GM23338 (cell line): ENCODE data around the gene ZBTB14. TPM values are rescaled to one million over a fixed set of nuclear protein-coding genes. Genes with fewer than 3 reads are reported as not detected.

ENCODE experiments used
- ATAC-seq: fragments of 200-7000 bp; cut with Tn5 transposase; 3 replicates; pipeline ENCODE4 v1.9.1; 2020
- DNase-seq: peaks from one replicate; pipeline ENCODE4 v3.0.0-alpha.2; 2015; ENCODE audit warnings: low spot score
- H2AFZ ChIP-seq: fragments of 200-600 bp; sonication (generic); 2 replicates; pipeline ENCODE4 v1.8.0; 2016; ENCODE audit warnings: antibody characterized with exemption, mild to moderate bottlenecking, moderate library complexity
- H3F3A ChIP-seq: fragments of 200-600 bp; sonication (generic); replicated peaks from 2 replicates; pipeline ENCODE4 v1.8.0; 2017; ENCODE audit warnings: antibody characterized with exemption, mixed run types, low read depth
- H3K27ac ChIP-seq: fragments of 200-600 bp; sonication (generic); 2 replicates; pipeline ENCODE4 v1.6.1; 2016; ENCODE audit warnings: low read depth
- H3K27me3 ChIP-seq: fragments of 200-600 bp; sonication (generic); 2 replicates; pipeline ENCODE4 v1.8.0; 2016; ENCODE audit warnings: mild to moderate bottlenecking, mixed run types, moderate library complexity; ENCODE audit not compliant: insufficient read depth
- H3K36me3 ChIP-seq: fragments of 200-600 bp; sonication (generic); 2 replicates; pipeline ENCODE4 v1.8.0; 2016; ENCODE audit warnings: mild to moderate bottlenecking; ENCODE audit not compliant: insufficient read depth
- H3K4me1 ChIP-seq: fragments of 200-600 bp; sonication (generic); 2 replicates; pipeline ENCODE4 v1.8.0; 2016; ENCODE audit warnings: mild to moderate bottlenecking, moderate library complexity; ENCODE audit not compliant: insufficient read depth
- H3K4me2 ChIP-seq: fragments of 200-600 bp; sonication (generic); 2 replicates; pipeline ENCODE4 v1.7.1; 2017; ENCODE audit warnings: mixed run types
- H3K4me3 ChIP-seq: fragments of 200-600 bp; sonication (generic); 2 replicates; pipeline ENCODE4 v1.6.1; 2016; ENCODE audit warnings: mixed run types
- H3K79me2 ChIP-seq: fragments of 200-600 bp; sonication (generic); replicated peaks from 2 replicates; pipeline ENCODE4 v1.8.0; 2017; ENCODE audit warnings: mild to moderate bottlenecking; ENCODE audit not compliant: insufficient read depth
- H3K9me2 ChIP-seq: fragments of 200-600 bp; sonication (generic); 2 replicates; pipeline ENCODE4 v1.8.0; 2017; ENCODE audit not compliant: insufficient read depth
- H4K20me1 ChIP-seq: fragments of 200-600 bp; sonication (generic); replicated peaks from 2 replicates; pipeline ENCODE4 v1.8.0; 2017; ENCODE audit warnings: mild to moderate bottlenecking; ENCODE audit not compliant: insufficient read depth
- H3K27ac Mint-ChIP-seq: 2 replicates; pipeline ENCODE4 v1.8.0; 2020; ENCODE audit warnings: inconsistent platforms, mild to moderate bottlenecking, moderate library complexity, mixed read lengths
- H3K27me3 Mint-ChIP-seq: 3 replicates; pipeline ENCODE4 v1.8.0; 2022; ENCODE audit warnings: low read depth, mild to moderate bottlenecking, moderate library complexity, mixed read lengths, inconsistent platforms; ENCODE audit not compliant: insufficient read depth, poor library complexity
- H3K36me3 Mint-ChIP-seq: 3 replicates; pipeline ENCODE4 v1.8.0; 2021; ENCODE audit warnings: low read depth, mild to moderate bottlenecking, inconsistent platforms, moderate library complexity, mixed read lengths
- H3K4me1 Mint-ChIP-seq: 3 replicates; pipeline ENCODE4 v1.8.0; 2020; ENCODE audit warnings: mild to moderate bottlenecking, inconsistent platforms, mixed read lengths
- H3K4me3 Mint-ChIP-seq: 3 replicates; pipeline ENCODE4 v1.8.0; 2021; ENCODE audit warnings: moderate library complexity, mild to moderate bottlenecking, inconsistent platforms, mixed read lengths
- H3K9me3 Mint-ChIP-seq: 3 replicates; pipeline ENCODE4 v1.8.0; 2020; ENCODE audit warnings: moderate library complexity, mild to moderate bottlenecking, inconsistent platforms, mixed read lengths
- CREB1 ChIP-seq: fragments of 250-450 bp; sonication (Bioruptor Pico); IDR thresholded peaks from 2 replicates; pipeline ENCODE4 v1.5.0; 2020; ENCODE audit warnings: low read depth, mild to moderate bottlenecking, moderate library complexity
- EZH2 ChIP-seq: fragments of 200-600 bp; sonication (generic); IDR thresholded peaks from one replicate; pipeline ENCODE4 v1.8.0; 2017; ENCODE audit warnings: antibody characterized with exemption, mild to moderate bottlenecking, low read depth; ENCODE audit not compliant: unreplicated experiment
- EZH2phosphoT487 ChIP-seq: fragments of 200-600 bp; sonication (generic); IDR thresholded peaks from one replicate; pipeline ENCODE4 v1.8.1; 2018; ENCODE audit warnings: antibody characterized with exemption; ENCODE audit not compliant: unreplicated experiment
- JUNB ChIP-seq: IDR thresholded peaks from one replicate; pipeline ENCODE4 v1.6.1; 2016; ENCODE audit warnings: antibody characterized with exemption; ENCODE audit not compliant: unreplicated experiment
- STAT1 ChIP-seq: IDR thresholded peaks from one replicate; pipeline ENCODE4 v1.6.1; 2016; ENCODE audit warnings: antibody characterized with exemption; ENCODE audit not compliant: unreplicated experiment
- ZNF331 ChIP-seq: fragments of 250-450 bp; sonication (Bioruptor Pico); IDR thresholded peaks from 2 replicates; pipeline ENCODE4 v1.5.0; 2020; ENCODE audit warnings: low read depth, mild to moderate bottlenecking, moderate library complexity
- polyA plus RNA-seq: library from polyadenylated mRNA; unstranded; fragments of >200 nt; fragmentation: Nextera tagmentation; extraction: Ambion mirVana; gene quantifications from 2 replicates; pipeline ENCODE4 v1.2.1, GENCODE V29; 2016
- total RNA-seq: library from RNA; depleted of rRNA; stranded (reverse); fragments of >200 nt; shearing (Covaris generic); gene quantifications from 2 replicates; pipeline ENCODE4 v1.2.3, GENCODE V29; 2014
- TF ChIP-seq, protein P1 (sequence below): IDR thresholded peaks from one replicate; pipeline ENCODE4 v1.6.1; 2018; ENCODE audit warnings: antibody characterized with exemption; ENCODE audit not compliant: unreplicated experiment
- TF ChIP-seq, protein P2 (sequence below): IDR thresholded peaks from 2 replicates; pipeline ENCODE4 v1.6.1; 2016; ENCODE audit warnings: antibody characterized with exemption
- TF ChIP-seq, protein P3 (sequence below): fragments of 250-450 bp; sonication (Bioruptor Pico); IDR thresholded peaks from 2 replicates; pipeline ENCODE4 v1.5.0; 2020; ENCODE audit warnings: mild to moderate bottlenecking, moderate library complexity

The ZBTB14 gene
- total and polyA plus RNA-seq, 2 experiments from 2014 or later, result 5.2 to 16.8 TPM

DNA sequence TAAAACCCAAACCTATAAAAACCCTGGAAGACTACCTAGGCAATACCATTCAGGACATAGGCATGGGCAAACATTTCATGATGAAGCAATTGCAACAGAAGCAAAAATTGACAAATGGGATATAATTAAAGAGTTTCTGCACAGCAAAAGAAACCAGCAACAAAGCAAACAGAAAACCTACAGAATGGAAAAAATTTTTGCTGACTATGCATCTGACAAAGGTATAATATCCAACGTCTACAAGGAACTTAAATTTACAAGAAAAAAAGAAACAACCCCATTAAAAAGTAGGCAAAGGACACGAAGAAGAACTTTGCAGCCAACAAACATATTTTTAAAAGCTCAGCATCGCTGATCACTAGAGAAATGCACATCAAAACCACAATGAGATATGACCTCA, 28.8 kb downstream of the ZBTB14 start (continued):
- TF ChIP-seq, protein P1, sequence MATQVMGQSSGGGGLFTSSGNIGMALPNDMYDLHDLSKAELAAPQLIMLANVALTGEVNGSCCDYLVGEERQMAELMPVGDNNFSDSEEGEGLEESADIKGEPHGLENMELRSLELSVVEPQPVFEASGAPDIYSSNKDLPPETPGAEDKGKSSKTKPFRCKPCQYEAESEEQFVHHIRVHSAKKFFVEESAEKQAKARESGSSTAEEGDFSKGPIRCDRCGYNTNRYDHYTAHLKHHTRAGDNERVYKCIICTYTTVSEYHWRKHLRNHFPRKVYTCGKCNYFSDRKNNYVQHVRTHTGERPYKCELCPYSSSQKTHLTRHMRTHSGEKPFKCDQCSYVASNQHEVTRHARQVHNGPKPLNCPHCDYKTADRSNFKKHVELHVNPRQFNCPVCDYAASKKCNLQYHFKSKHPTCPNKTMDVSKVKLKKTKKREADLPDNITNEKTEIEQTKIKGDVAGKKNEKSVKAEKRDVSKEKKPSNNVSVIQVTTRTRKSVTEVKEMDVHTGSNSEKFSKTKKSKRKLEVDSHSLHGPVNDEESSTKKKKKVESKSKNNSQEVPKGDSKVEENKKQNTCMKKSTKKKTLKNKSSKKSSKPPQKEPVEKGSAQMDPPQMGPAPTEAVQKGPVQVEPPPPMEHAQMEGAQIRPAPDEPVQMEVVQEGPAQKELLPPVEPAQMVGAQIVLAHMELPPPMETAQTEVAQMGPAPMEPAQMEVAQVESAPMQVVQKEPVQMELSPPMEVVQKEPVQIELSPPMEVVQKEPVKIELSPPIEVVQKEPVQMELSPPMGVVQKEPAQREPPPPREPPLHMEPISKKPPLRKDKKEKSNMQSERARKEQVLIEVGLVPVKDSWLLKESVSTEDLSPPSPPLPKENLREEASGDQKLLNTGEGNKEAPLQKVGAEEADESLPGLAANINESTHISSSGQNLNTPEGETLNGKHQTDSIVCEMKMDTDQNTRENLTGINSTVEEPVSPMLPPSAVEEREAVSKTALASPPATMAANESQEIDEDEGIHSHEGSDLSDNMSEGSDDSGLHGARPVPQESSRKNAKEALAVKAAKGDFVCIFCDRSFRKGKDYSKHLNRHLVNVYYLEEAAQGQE, result no peak
- no peak for TF ChIP-seq ZNF331 (CRISPR knock-in tag)
- TF ChIP-seq JUNB, result no peak
- no peak for TF ChIP-seq EZH2phosphoT487
- TF ChIP-seq EZH2, result no peak
- TF ChIP-seq CREB1, result no peak
- no peak for TF ChIP-seq STAT1

DNA sequence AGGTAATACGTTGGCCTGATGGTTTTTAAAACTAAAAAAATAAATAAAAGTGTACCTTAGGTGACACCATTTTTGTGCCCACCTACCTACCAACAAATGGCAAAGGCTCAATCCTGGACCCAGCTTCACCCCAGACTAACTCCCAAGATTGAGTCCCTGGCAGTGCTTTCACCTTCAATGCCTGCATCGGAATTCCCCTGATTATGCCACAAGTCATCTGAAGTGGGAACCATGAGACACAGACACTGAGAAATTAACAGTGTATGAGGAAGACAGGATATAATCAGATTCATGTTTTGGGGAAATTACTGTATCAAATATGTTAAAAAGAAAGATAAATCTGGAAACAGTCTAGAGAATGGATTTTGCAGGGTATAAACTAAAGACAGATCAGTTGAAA, 41.6 kb downstream of the ZBTB14 start:
- no peak for DNase-seq
- Histone ChIP-seq H3K79me2 (no peaks in the 10 kb centered on the region), H3K4me3 (no peak overlapping the region), H3K9me2 (no peaks in the 10 kb centered on the region), H3K4me2 (no peak overlapping the region), H4K20me1 (no peaks in the 10 kb centered on the region), H3K27me3 (no peaks in the 10 kb centered on the region), H2AFZ (no peak overlapping the region), H3F3A (no peaks in the 10 kb centered on the region), H3K36me3 (no peaks in the 10 kb centered on the region), H3K27ac (no peak overlapping the region), H3K4me1 (no peaks in the 10 kb centered on the region)
- Mint-ChIP-seq H3K4me3 (no peak overlapping the region), H3K9me3 (no peaks in the 10 kb centered on the region), H3K36me3 (no peaks in the 10 kb centered on the region), H3K4me1 (0 out of 3 replicates have a peak, but pooled peaks cover 2% of the 10 kb centered on the region), H3K27me3 (peaks cover 2% of the 10 kb centered on the region), H3K27ac (no peak overlapping the region)
- TF ChIP-seq, protein P2, sequence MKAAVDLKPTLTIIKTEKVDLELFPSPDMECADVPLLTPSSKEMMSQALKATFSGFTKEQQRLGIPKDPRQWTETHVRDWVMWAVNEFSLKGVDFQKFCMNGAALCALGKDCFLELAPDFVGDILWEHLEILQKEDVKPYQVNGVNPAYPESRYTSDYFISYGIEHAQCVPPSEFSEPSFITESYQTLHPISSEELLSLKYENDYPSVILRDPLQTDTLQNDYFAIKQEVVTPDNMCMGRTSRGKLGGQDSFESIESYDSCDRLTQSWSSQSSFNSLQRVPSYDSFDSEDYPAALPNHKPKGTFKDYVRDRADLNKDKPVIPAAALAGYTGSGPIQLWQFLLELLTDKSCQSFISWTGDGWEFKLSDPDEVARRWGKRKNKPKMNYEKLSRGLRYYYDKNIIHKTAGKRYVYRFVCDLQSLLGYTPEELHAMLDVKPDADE, result no peak
- no peak for TF ChIP-seq ZNF331 (CRISPR knock-in tag)
- TF ChIP-seq, protein P3, sequence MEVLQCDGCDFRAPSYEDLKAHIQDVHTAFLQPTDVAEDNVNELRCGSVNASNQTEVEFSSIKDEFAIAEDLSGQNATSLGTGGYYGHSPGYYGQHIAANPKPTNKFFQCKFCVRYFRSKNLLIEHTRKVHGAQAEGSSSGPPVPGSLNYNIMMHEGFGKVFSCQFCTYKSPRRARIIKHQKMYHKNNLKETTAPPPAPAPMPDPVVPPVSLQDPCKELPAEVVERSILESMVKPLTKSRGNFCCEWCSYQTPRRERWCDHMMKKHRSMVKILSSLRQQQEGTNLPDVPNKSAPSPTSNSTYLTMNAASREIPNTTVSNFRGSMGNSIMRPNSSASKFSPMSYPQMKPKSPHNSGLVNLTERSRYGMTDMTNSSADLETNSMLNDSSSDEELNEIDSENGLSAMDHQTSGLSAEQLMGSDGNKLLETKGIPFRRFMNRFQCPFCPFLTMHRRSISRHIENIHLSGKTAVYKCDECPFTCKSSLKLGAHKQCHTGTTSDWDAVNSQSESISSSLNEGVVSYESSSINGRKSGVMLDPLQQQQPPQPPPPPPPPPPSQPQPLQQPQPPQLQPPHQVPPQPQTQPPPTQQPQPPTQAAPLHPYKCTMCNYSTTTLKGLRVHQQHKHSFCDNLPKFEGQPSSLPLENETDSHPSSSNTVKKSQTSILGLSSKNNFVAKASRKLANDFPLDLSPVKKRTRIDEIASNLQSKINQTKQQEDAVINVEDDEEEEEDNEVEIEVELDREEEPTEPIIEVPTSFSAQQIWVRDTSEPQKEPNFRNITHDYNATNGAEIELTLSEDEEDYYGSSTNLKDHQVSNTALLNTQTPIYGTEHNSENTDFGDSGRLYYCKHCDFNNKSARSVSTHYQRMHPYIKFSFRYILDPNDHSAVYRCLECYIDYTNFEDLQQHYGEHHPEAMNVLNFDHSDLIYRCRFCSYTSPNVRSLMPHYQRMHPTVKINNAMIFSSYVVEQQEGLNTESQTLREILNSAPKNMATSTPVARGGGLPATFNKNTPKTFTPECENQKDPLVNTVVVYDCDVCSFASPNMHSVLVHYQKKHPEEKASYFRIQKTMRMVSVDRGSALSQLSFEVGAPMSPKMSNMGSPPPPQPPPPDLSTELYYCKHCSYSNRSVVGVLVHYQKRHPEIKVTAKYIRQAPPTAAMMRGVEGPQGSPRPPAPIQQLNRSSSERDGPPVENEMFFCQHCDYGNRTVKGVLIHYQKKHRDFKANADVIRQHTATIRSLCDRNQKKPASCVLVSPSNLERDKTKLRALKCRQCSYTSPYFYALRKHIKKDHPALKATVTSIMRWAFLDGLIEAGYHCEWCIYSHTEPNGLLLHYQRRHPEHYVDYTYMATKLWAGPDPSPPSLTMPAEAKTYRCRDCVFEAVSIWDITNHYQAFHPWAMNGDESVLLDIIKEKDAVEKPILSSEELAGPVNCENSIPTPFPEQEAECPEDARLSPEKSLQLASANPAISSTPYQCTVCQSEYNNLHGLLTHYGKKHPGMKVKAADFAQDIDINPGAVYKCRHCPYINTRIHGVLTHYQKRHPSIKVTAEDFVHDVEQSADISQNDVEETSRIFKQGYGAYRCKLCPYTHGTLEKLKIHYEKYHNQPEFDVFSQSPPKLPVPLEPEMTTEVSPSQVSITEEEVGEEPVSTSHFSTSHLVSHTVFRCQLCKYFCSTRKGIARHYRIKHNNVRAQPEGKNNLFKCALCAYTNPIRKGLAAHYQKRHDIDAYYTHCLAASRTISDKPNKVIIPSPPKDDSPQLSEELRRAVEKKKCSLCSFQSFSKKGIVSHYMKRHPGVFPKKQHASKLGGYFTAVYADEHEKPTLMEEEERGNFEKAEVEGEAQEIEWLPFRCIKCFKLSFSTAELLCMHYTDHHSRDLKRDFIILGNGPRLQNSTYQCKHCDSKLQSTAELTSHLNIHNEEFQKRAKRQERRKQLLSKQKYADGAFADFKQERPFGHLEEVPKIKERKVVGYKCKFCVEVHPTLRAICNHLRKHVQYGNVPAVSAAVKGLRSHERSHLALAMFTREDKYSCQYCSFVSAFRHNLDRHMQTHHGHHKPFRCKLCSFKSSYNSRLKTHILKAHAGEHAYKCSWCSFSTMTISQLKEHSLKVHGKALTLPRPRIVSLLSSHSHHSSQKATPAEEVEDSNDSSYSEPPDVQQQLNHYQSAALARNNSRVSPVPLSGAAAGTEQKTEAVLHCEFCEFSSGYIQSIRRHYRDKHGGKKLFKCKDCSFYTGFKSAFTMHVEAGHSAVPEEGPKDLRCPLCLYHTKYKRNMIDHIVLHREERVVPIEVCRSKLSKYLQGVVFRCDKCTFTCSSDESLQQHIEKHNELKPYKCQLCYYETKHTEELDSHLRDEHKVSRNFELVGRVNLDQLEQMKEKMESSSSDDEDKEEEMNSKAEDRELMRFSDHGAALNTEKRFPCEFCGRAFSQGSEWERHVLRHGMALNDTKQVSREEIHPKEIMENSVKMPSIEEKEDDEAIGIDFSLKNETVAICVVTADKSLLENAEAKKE (CRISPR knock-in tag), result no peak
- no peak for ATAC-seq
